DMS153 treated with DMSO at 0.1 percent for 48 hours (cell line): ENCODE data around the gene PKN1.
"Not testable (repeated sequence)": the region's sequence is repeated elsewhere in the genome, so short reads cannot be mapped to it uniquely, and the experiment has no call there.

Source experiments
- DNase-seq: peaks from one replicate; lab custom pipeline; 2025; ENCODE audit not compliant: unreplicated experiment; lab: John Stamatoyannopoulos, UW

PKN1 gene

GRCh38 chr19:14462401-14462800, 29.3 kb downstream of the PKN1 start:
- DNase-seq: not testable (repeated sequence)

DNA sequence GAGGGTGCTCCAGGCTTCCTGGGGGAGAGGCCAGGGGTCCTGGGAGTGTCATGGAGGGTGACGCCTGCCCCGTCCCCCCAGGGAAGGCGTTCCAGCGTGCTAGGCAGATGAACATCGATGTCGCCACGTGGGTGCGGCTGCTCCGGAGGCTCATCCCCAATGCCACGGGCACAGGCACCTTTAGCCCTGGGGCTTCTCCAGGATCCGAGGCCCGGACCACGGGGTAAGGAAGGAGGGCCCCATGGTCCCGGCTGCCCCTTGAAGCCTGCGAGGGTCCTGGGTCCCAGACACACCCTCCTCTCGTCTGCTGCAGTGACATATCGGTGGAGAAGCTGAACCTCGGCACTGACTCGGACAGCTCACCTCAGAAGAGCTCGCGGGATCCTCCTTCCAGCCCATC, 30.6 kb downstream of the PKN1 start:
- no peak for DNase-seq

DNA sequence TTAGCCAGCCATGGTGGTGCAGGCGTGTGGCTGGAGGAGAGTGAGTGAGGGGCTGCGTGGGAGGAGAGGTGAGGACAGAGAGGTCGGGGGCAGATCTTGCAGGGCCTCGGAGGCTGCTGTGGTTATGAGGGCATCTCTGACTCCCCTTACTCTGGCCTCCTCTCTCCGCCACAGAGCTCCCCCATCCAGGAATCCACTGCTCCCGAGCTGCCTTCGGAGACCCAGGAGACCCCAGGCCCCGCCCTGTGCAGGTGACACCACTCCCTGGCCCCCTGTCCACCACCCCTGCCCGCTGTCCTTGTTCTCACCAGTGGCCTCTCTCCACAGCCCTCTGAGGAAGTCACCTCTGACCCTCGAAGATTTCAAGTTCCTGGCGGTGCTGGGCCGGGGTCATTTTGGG, 34.3 kb downstream of the PKN1 start:
- no peak for DNase-seq

- DNase-seq: no peak
These were observed 34.7 kb downstream of the PKN1 start for GRCh38 chr19:14467816-14468215.

DNA sequence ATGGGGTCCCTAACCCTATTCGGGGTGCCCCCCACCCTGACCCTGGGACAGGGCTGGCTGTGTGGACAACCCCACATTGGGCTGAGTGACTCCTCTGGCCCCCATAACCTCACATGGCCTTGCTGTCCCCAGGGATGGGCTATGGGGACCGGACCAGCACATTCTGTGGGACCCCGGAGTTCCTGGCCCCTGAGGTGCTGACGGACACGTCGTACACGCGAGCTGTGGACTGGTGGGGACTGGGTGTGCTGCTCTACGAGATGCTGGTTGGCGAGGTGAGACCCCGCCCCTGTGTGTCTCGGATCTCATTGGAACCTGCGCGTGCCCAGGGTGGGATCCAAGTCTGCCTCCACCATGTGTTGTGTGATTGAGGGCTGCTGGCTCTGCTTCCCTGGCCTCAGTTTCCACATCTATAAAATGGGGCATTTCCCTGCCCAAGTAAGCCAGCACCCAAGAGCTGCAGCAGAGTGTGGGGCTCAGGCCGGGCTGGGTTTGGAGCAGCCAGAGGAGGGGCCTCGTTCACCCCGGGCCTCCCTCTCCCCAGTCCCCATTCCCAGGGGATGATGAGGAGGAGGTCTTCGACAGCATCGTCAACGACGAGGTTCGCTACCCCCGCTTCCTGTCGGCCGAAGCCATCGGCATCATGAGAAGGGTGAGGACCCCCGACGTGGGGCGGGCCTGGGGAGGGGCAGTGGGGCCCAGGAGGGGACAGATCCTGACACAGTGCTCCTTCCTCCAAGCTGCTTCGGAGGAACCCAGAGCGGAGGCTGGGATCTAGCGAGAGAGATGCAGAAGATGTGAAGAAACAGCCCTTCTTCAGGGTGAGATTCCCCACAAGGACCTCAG, 37.1 kb downstream of the PKN1 start:
- no peak for DNase-seq

- no peak for DNase-seq
These were observed 38.5 kb downstream of the PKN1 start for GRCh38 chr19:14471436-14472187.

DNA sequence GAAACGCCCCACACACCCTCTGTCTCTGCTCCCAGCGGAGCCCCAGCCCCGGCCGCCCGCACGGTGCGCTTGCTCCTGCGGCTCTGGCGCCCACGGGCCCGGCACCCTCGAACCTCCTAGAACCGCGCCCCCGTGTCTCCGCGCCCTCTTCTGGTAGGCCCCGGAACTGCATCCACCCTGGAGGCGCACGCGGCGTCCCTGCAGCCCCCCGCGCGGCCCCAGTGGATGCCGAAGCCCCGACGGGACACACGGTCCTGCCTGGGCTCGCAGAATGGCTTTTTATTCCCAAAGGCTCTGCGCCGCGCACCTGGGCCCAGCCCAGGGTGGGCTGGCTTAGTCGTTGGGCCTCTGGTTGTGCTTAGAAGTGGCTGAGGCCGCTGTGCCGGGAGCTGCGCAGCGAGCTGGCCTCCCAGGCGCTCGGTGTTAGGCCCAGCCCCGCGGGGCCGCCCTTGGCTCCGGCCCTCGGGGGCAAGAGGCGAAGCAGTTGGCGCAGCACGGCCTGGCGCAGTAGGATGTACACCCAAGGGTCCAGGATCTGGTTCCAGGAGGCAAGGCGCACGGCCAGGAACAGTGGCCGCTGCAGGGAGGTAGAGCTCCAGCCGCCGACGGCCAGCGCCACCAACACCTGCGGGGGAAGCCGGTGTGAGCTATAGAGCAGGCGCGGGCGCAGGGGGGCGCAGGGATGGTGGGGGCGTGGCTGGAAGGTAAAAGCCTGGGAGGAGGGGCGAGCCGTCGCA, 39.3 kb downstream of the PKN1 start:
- DNase-seq: peak; percentile 40

GRCh38 chr19:14473073-14473977, 40.2 kb downstream of the PKN1 start:
- no peak for DNase-seq

- peak; percentile 28 for DNase-seq
These were observed 41.0 kb downstream of the PKN1 start for GRCh38 chr19:14473978-14474578.

DNA sequence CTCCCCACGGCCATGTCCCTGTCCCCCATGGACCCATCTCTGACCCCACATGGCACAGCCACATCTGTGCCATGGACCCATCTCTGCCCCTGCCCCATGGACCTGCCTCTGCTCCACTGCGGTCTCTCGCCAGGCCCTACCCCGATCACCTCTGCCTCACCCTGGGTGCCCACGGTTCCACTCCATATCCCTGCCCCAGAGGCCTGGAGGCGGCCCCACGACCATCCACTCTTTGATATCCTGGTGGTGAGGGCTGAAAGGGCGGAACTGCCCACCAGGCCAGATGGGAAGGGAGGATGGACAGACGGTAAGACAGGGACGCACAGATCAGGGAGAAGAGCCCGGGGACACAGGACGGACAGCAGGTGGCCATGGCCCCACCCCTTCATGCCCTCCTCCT, 41.7 kb downstream of the PKN1 start:
- DNase-seq: no peak

DNA sequence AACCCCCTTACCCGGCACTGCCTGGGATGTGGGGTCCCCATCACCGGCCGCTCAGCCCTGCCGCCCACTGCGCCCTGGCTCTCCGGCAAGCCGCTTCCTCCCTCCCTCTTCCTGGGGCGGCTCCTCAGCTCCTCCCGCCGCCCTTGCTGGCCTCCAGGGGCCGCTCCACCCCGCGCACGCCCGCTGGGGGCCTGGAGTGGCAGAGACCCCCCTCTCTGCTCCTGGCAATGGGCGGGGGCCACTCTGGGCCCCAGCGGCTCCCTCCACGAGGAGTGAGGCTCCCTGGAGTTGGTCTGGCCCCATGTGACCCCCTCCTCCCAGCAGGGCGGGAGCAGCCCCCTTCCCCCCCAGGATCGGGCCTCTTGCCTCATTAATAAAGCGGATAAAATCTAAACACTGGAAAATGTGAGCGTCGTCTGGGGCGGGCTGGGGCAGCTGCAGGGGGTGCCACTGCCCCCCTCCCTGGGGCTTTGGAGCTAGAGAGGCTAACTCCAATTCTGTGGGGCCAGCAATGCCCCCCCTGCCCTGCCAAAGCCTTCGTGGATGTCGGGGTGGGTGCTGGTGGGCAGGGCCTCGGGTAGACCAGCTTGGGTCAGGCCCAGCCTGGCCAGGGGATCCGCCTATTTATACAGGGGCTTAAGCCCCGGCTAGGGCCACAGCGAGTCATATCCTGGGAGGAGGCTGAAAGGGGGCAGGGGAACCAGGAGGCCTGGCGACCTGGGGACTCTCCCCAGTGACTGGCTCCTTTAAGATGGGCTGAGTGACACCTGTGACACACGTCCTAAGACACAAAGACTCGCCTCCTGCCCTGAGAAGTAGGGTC, 42.4 kb downstream of the PKN1 start, which contains the start of gene PTGER1:
Gene PTGER1 (minus strand): TSS at position 104 of the 823 bp plus-strand sequence. CDS start 1,034 bp downstream, outside the sequence.
- DNase-seq: no peak

DNA sequence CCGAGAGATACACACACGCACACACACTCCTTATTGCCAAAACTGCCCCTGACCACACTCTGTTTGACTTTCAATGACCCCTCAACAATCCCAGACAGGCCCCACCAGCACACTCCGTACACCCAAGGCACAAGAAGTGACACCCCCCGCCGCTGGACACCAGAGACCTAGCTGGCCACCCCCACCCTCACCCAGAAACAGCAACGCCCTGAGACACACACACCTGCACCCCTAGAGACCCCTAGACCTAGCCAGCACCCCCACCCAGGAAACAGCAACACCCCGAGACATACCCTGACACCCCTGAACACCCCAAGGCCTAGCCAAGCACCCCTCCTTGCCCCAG, 43.2 kb downstream of the PKN1 start:
- DNase-seq: no peak

DNA sequence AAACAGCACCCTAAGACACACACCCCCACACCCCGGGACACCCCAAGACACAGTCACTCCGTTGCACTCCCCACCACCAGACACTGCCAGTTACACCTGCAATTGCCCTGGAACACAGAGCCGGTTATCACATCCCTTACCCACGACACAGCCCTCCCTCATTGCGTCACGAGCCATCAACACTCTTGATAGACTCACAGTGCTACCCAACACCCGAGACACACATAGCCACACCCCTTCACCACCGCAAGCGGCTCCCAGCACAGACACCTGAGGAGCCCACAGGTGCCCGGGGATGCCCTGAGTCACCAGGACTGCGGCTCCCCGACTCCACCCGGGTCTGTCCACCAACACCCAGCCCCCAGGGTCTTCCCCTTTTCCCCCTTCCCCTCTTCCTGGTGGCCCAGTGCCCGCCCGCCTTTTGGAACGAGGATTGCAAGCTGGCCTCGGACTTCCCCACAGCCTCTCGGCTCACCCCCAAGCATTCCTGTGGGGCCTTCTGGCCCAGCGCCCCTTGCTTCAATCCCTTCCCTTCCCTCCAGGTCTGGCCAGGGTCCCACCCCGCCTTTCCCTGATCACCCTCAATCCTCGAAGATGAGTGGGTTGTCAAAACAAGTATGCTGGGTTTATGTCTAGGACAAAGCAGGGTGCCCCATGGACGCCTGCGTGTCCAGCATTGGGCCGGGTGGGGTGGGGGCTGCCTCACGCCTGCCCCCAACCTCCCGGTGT, 43.7 kb downstream of the PKN1 start:
- DNase-seq: no peak

DNA sequence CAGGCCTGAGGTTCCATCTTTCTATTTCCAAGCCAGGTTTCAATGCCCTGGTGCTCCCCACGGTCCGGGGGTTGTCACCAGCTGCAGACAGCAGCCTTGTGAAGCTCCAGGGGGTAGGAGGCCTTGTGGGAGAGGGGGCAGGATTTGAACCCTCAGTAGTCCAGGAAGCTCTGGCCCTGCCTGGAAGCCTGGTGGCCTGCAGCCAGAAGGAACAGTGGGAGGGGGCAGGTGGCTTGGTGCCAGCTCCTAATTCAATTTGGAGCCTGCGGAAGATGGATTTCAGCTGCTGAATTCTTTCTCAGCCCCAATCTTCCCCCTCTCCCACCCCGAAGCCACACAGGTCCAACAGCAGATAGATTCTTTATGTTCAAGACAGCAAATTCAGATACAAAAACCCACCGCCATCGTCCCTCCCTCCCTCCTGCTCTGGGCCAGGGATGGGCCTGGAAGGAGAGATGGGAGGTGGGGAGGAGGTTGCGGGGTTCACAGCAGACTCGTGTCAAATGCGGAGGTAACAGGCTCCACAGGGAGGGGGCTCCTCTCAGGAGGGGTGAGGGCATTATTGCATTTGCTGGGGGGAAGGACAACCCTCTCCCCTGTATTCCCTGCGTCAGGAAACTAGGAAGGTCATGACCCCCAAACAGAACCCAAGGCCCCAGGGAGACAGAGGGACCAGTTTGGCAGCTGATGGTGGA, 44.5 kb downstream of the PKN1 start:
- DNase-seq: no peak

DNA sequence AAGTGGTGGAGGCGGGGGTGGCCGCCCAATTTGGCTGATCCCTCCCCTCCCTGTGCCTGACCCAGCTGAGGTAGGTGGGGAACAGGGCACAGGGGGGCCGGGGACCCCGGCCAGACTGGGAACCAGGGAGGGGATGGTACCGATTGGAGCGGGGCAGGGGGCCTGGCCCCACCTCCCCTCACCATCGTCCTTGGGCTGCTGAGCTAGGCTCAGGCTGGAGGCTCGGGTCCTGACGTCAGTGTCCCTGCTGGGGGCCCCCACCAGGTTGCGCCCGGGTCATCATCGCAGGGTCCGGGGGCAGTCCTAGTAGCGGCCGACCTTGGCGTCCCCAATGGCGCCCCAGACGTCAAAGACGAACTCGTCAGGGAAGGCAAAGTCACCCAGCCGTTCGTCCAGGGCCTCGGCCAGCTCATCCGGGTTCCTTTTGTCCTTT, 45.0 kb downstream of the PKN1 start:
- DNase-seq: no peak

DNA sequence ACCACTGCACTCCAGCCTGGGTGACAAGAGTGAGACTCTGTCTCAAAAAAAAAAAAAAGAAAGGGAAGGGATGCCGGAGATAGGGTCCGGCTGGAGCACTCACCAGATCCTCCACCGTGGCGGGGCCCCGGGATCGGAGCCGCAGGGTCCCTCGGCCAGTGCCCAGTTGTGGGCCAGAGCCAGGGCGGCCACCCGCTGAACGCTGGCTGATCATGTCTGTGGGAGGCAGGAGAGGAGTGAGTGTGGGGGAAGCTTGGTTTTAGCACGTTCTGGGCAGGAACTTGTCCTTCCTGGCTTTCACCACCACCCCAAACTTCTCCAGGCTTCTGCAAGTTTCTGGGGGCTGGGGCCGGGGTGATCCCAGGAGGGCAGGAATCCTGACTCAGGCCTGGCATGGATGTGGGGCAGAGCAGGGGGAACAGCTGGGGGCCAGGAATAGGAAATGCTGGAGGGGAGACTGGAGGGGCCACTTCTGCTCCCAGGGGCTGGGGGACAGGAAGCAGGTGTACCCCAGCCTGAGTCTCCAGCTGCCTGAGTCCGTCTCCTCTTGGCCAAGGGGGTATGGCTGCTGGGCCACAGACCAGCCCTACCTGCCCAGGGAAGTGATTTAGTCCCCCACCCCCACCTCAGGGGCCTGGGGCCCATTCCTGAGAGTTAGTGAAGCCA, 46.3 kb downstream of the PKN1 start:
- no peak for DNase-seq

- DNase-seq: no peak
These were observed 47.0 kb downstream of the PKN1 start for GRCh38 chr19:14479975-14480699.
